PFSK-1 (cell line): ENCODE data around the gene PARVB.

ENCODE experiments used
- FOXP2 ChIP-seq: optimal IDR thresholded peaks from 2 replicates; pipeline ENCODE3; 2011; ENCODE audit warnings: borderline replicate concordance, control low read depth, inconsistent platforms; ENCODE audit not compliant: insufficient read depth; ENCODE audit errors: extremely low read length, extremely low read depth
- POLR2AphosphoS5 ChIP-seq: IDR thresholded peaks from 2 replicates; pipeline ENCODE4 v1.6.1; 2012; ENCODE audit warnings: low read depth, mild to moderate bottlenecking, control low read depth, low read length, moderate library complexity
- REST ChIP-seq, 2 experiments: IDR thresholded peaks; 2 replicates each; pipeline versions ENCODE4 v1.6.1 to v1.8.0; 2011 to 2012; ENCODE audit warnings: low read depth in 2 of 2, low read length in 2 of 2, control low read depth in 1 of 2, inconsistent platforms in 1 of 2, mild to moderate bottlenecking in 1 of 2, moderate library complexity in 1 of 2; ENCODE audit not compliant: insufficient read depth in 1 of 2
- SIN3A ChIP-seq: IDR thresholded peaks from 2 replicates; pipeline ENCODE4 v1.6.1; 2012; ENCODE audit warnings: mild to moderate bottlenecking, low read length, moderate library complexity, borderline replicate concordance; ENCODE audit not compliant: insufficient read depth
- TAF1 ChIP-seq: IDR thresholded peaks from 2 replicates; pipeline ENCODE4 v1.6.1; 2012; ENCODE audit warnings: low read length, control low read depth, borderline replicate concordance; ENCODE audit not compliant: insufficient read depth

Gene PARVB

GRCh38 chr22:44204739-44205515 lies 180.8 kb downstream of the PARVB start:
- TF ChIP-seq POLR2AphosphoS5 = no peak
- no peak for TF ChIP-seq FOXP2
- TF ChIP-seq REST (IDR thresholded peaks at IDR 0.05; ENCODE audit: insufficient read depth in 1 of 2, low read depth in 2 of 2, low read length in 2 of 2) = no peak
- no peak for TF ChIP-seq TAF1
- no peak for TF ChIP-seq SIN3A

- no peak for TF ChIP-seq POLR2AphosphoS5
- TF ChIP-seq TAF1 = no peak
- no peak for TF ChIP-seq SIN3A
- TF ChIP-seq FOXP2 = no peak
- TF ChIP-seq REST (IDR thresholded peaks at IDR 0.05; ENCODE audit: insufficient read depth in 1 of 2, low read depth in 2 of 2, low read length in 2 of 2) = no peak
Measured at GRCh38 chr22:44205516-44206329, 181.6 kb downstream of the PARVB start.

- TF ChIP-seq SIN3A = no peak
- no peak for TF ChIP-seq TAF1
- no peak for TF ChIP-seq REST (IDR thresholded peaks at IDR 0.05; ENCODE audit: insufficient read depth in 1 of 2, low read depth in 2 of 2, low read length in 2 of 2)
- no peak for TF ChIP-seq FOXP2
- no peak for TF ChIP-seq POLR2AphosphoS5
Measured at GRCh38 chr22:44206330-44206645, 182.2 kb downstream of the PARVB start.

GRCh38 chr22:44206696-44207095 lies 182.6 kb downstream of the PARVB start:
- TF ChIP-seq REST (IDR thresholded peaks at IDR 0.05; ENCODE audit: insufficient read depth in 1 of 2, low read depth in 2 of 2, low read length in 2 of 2) (no peak), SIN3A (no peak), POLR2AphosphoS5 (no peak), FOXP2 (no peak), TAF1 (no peak)
